AG09309 (cell line): ENCODE results near the gene CDC5L.

Experiments used
- DNase-seq: peaks from one replicate; pipeline ENCODE4 v3.0.0-alpha.2; 2010; ENCODE audit warnings: low read depth
- H3K4me3 ChIP-seq: 2 replicates; pipeline ENCODE4 v1.5.1; 2011; ENCODE audit warnings: mild to moderate bottlenecking, low read depth, low read length, moderate library complexity; ENCODE audit not compliant: control insufficient read depth
- CTCF ChIP-seq: IDR thresholded peaks from 2 replicates; pipeline ENCODE4 v1.5.1; 2011; ENCODE audit warnings: mild to moderate bottlenecking, low read depth, low read length, inconsistent platforms; ENCODE audit not compliant: insufficient read depth, control insufficient read depth; ENCODE audit errors: missing control alignments

The CDC5L gene

GRCh38 chr6:44471271-44471981, 83.9 kb downstream of the CDC5L start:
- DNase-seq, result no peak
- no peak overlapping the region for H3K4me3 ChIP-seq
- TF ChIP-seq CTCF, result no peak

GRCh38 chr6:44472250-44472945, 84.9 kb downstream of the CDC5L start:
- no peak for DNase-seq
- no peak overlapping the region for H3K4me3 ChIP-seq
- TF ChIP-seq CTCF, result no peak

- TF ChIP-seq CTCF, result no peak
- no peak overlapping the region for H3K4me3 ChIP-seq
- DNase-seq, result no peak
Measured at GRCh38 chr6:44473393-44474189, 86.1 kb downstream of the CDC5L start.

GRCh38 chr6:44474190-44474631, 86.7 kb downstream of the CDC5L start:
- no peak for DNase-seq
- TF ChIP-seq CTCF, result no peak
- H3K4me3 ChIP-seq, result no peak overlapping the region

GRCh38 chr6:44474643-44475042, 87.1 kb downstream of the CDC5L start:
- no peak for TF ChIP-seq CTCF
- H3K4me3 ChIP-seq, result no peak overlapping the region
- no peak for DNase-seq

GRCh38 chr6:44475417-44475778, 87.9 kb downstream of the CDC5L start:
- no peak for TF ChIP-seq CTCF
- no peak for DNase-seq
- no peak overlapping the region for H3K4me3 ChIP-seq
